Astrocyte (in vitro differentiated cells and primary cell): ENCODE results near the gene ROMO1.

Source experiments
- EZH2 ChIP-seq: IDR thresholded peaks from 2 replicates; pipeline ENCODE4 v1.6.1; 2012; ENCODE audit warnings: mild to moderate bottlenecking, low read length, inconsistent platforms; ENCODE audit not compliant: insufficient read depth
- TF ChIP-seq, protein P1 (sequence below): IDR thresholded peaks from 2 replicates; pipeline ENCODE4 v1.5.1; 2011; ENCODE audit warnings: low read depth, mild to moderate bottlenecking, inconsistent platforms, low read length, moderate library complexity; ENCODE audit not compliant: insufficient read depth

DNA sequence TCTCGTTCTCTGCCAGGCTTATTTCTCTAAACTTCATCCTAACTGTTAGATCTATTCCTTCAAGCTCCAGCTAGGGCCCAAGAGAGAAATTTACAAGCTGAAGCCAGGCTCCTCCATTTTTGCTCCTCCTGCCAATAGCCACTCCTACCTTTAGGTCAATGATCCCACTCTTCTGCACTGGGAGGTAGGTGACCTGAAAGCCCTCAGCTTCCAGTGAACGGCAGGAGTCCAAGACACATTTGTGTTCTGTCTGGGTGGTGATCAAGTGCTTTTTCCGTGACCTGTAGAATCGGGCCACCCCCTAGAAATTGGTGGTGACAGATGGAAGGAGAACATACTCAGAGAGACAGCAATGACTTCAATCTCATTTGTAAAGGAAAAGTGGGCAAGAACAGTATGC lies 8.9 kb upstream of the ROMO1 start:
- TF ChIP-seq, protein P1, sequence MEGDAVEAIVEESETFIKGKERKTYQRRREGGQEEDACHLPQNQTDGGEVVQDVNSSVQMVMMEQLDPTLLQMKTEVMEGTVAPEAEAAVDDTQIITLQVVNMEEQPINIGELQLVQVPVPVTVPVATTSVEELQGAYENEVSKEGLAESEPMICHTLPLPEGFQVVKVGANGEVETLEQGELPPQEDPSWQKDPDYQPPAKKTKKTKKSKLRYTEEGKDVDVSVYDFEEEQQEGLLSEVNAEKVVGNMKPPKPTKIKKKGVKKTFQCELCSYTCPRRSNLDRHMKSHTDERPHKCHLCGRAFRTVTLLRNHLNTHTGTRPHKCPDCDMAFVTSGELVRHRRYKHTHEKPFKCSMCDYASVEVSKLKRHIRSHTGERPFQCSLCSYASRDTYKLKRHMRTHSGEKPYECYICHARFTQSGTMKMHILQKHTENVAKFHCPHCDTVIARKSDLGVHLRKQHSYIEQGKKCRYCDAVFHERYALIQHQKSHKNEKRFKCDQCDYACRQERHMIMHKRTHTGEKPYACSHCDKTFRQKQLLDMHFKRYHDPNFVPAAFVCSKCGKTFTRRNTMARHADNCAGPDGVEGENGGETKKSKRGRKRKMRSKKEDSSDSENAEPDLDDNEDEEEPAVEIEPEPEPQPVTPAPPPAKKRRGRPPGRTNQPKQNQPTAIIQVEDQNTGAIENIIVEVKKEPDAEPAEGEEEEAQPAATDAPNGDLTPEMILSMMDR: no peak
- TF ChIP-seq EZH2: no peak
